GM23338 (cell line): ENCODE measurements around the gene ZSCAN5C. TPM values are rescaled to one million over a fixed set of nuclear protein-coding genes. Genes with fewer than 3 reads are reported as not detected.

Experiments used
- ATAC-seq: fragments of 200-7000 bp; cut with Tn5 transposase; 3 replicates; pipeline ENCODE4 v1.9.1; 2020
- DNase-seq: peaks from one replicate; pipeline ENCODE4 v3.0.0-alpha.2; 2015; ENCODE audit warnings: low spot score
- H2AFZ ChIP-seq: fragments of 200-600 bp; sonication (generic); 2 replicates; pipeline ENCODE4 v1.8.0; 2016; ENCODE audit warnings: antibody characterized with exemption, mild to moderate bottlenecking, moderate library complexity
- H3F3A ChIP-seq: fragments of 200-600 bp; sonication (generic); replicated peaks from 2 replicates; pipeline ENCODE4 v1.8.0; 2017; ENCODE audit warnings: antibody characterized with exemption, mixed run types, low read depth
- H3K27ac ChIP-seq: fragments of 200-600 bp; sonication (generic); 2 replicates; pipeline ENCODE4 v1.6.1; 2016; ENCODE audit warnings: low read depth
- H3K27me3 ChIP-seq: fragments of 200-600 bp; sonication (generic); 2 replicates; pipeline ENCODE4 v1.8.0; 2016; ENCODE audit warnings: mild to moderate bottlenecking, mixed run types, moderate library complexity; ENCODE audit not compliant: insufficient read depth
- H3K36me3 ChIP-seq: fragments of 200-600 bp; sonication (generic); 2 replicates; pipeline ENCODE4 v1.8.0; 2016; ENCODE audit warnings: mild to moderate bottlenecking; ENCODE audit not compliant: insufficient read depth
- H3K4me1 ChIP-seq: fragments of 200-600 bp; sonication (generic); 2 replicates; pipeline ENCODE4 v1.8.0; 2016; ENCODE audit warnings: mild to moderate bottlenecking, moderate library complexity; ENCODE audit not compliant: insufficient read depth
- H3K4me2 ChIP-seq: fragments of 200-600 bp; sonication (generic); 2 replicates; pipeline ENCODE4 v1.7.1; 2017; ENCODE audit warnings: mixed run types
- H3K4me3 ChIP-seq: fragments of 200-600 bp; sonication (generic); 2 replicates; pipeline ENCODE4 v1.6.1; 2016; ENCODE audit warnings: mixed run types
- H3K79me2 ChIP-seq: fragments of 200-600 bp; sonication (generic); replicated peaks from 2 replicates; pipeline ENCODE4 v1.8.0; 2017; ENCODE audit warnings: mild to moderate bottlenecking; ENCODE audit not compliant: insufficient read depth
- H3K9me2 ChIP-seq: fragments of 200-600 bp; sonication (generic); 2 replicates; pipeline ENCODE4 v1.8.0; 2017; ENCODE audit not compliant: insufficient read depth
- H4K20me1 ChIP-seq: fragments of 200-600 bp; sonication (generic); replicated peaks from 2 replicates; pipeline ENCODE4 v1.8.0; 2017; ENCODE audit warnings: mild to moderate bottlenecking; ENCODE audit not compliant: insufficient read depth
- H3K27ac Mint-ChIP-seq: 2 replicates; pipeline ENCODE4 v1.8.0; 2020; ENCODE audit warnings: inconsistent platforms, mild to moderate bottlenecking, moderate library complexity, mixed read lengths
- H3K27me3 Mint-ChIP-seq: 3 replicates; pipeline ENCODE4 v1.8.0; 2022; ENCODE audit warnings: low read depth, mild to moderate bottlenecking, moderate library complexity, mixed read lengths, inconsistent platforms; ENCODE audit not compliant: insufficient read depth, poor library complexity
- H3K36me3 Mint-ChIP-seq: 3 replicates; pipeline ENCODE4 v1.8.0; 2021; ENCODE audit warnings: low read depth, mild to moderate bottlenecking, inconsistent platforms, moderate library complexity, mixed read lengths
- H3K4me1 Mint-ChIP-seq: 3 replicates; pipeline ENCODE4 v1.8.0; 2020; ENCODE audit warnings: mild to moderate bottlenecking, inconsistent platforms, mixed read lengths
- H3K4me3 Mint-ChIP-seq: 3 replicates; pipeline ENCODE4 v1.8.0; 2021; ENCODE audit warnings: moderate library complexity, mild to moderate bottlenecking, inconsistent platforms, mixed read lengths
- H3K9me3 Mint-ChIP-seq: 3 replicates; pipeline ENCODE4 v1.8.0; 2020; ENCODE audit warnings: moderate library complexity, mild to moderate bottlenecking, inconsistent platforms, mixed read lengths
- CREB1 ChIP-seq: fragments of 250-450 bp; sonication (Bioruptor Pico); IDR thresholded peaks from 2 replicates; pipeline ENCODE4 v1.5.0; 2020; ENCODE audit warnings: low read depth, mild to moderate bottlenecking, moderate library complexity
- CTCF ChIP-seq, 2 experiments: fragments of 200-600 bp in 1 of 2; sonication (generic) in 1 of 2; conservative IDR thresholded peaks; 2 replicates each; pipeline versions ENCODE4 v1.5.1 to v1.6.1; 2016 to 2017; ENCODE audit warnings: antibody characterized with exemption in 2 of 2, low read depth in 2 of 2, mild to moderate bottlenecking in 2 of 2, moderate library complexity in 1 of 2
- ETS1 ChIP-seq: IDR thresholded peaks from 2 replicates; pipeline ENCODE4 v1.6.1; 2016; ENCODE audit warnings: antibody characterized with exemption
- EZH2 ChIP-seq: fragments of 200-600 bp; sonication (generic); IDR thresholded peaks from one replicate; pipeline ENCODE4 v1.8.0; 2017; ENCODE audit warnings: antibody characterized with exemption, mild to moderate bottlenecking, low read depth; ENCODE audit not compliant: unreplicated experiment
- EZH2phosphoT487 ChIP-seq: fragments of 200-600 bp; sonication (generic); IDR thresholded peaks from one replicate; pipeline ENCODE4 v1.8.1; 2018; ENCODE audit warnings: antibody characterized with exemption; ENCODE audit not compliant: unreplicated experiment
- JUNB ChIP-seq: IDR thresholded peaks from one replicate; pipeline ENCODE4 v1.6.1; 2016; ENCODE audit warnings: antibody characterized with exemption; ENCODE audit not compliant: unreplicated experiment
- NANOG ChIP-seq: IDR thresholded peaks from 2 replicates; pipeline ENCODE4 v1.6.1; 2016; ENCODE audit warnings: antibody characterized with exemption, borderline replicate concordance
- POLR2AphosphoS5 ChIP-seq: IDR thresholded peaks from 2 replicates; pipeline ENCODE4 v1.6.1; 2016; ENCODE audit warnings: antibody characterized with exemption, low read depth
- REST ChIP-seq: IDR thresholded peaks from one replicate; pipeline ENCODE4 v1.6.1; 2018; ENCODE audit warnings: antibody characterized with exemption; ENCODE audit not compliant: unreplicated experiment
- STAT1 ChIP-seq: IDR thresholded peaks from one replicate; pipeline ENCODE4 v1.6.1; 2016; ENCODE audit warnings: antibody characterized with exemption; ENCODE audit not compliant: unreplicated experiment
- ZNF114 ChIP-seq: fragments of 250-450 bp; sonication (Bioruptor Pico); IDR thresholded peaks from 2 replicates; pipeline ENCODE4 v1.5.0; 2020; ENCODE audit warnings: mild to moderate bottlenecking, moderate library complexity
- ZNF331 ChIP-seq: fragments of 250-450 bp; sonication (Bioruptor Pico); IDR thresholded peaks from 2 replicates; pipeline ENCODE4 v1.5.0; 2020; ENCODE audit warnings: low read depth, mild to moderate bottlenecking, moderate library complexity
- ZNF462 ChIP-seq: fragments of 250-450 bp; sonication (Bioruptor Pico); IDR thresholded peaks from 2 replicates; pipeline ENCODE4 v1.5.0; 2020; ENCODE audit warnings: mild to moderate bottlenecking, moderate library complexity
- polyA plus RNA-seq: library from polyadenylated mRNA; unstranded; fragments of >200 nt; fragmentation: Nextera tagmentation; extraction: Ambion mirVana; gene quantifications from 2 replicates; pipeline ENCODE4 v1.2.1, GENCODE V29; 2016
- total RNA-seq: library from RNA; depleted of rRNA; stranded (reverse); fragments of >200 nt; shearing (Covaris generic); gene quantifications from 2 replicates; pipeline ENCODE4 v1.2.3, GENCODE V29; 2014

The ZSCAN5C gene
- total and polyA plus RNA-seq, 2 experiments from 2014 or later: not detected

- H3K4me1 Mint-ChIP-seq: peaks cover 18% of the 10 kb centered on the region
- Histone ChIP-seq H3K9me2 (0 out of 2 replicates have a peak, but pooled peaks cover 4% of the 10 kb centered on the region), H3K36me3 (no peaks in the 10 kb centered on the region), H3K79me2 (peaks cover 14% of the 10 kb centered on the region), H3K4me1 (peaks cover 16% of the 10 kb centered on the region), H3K4me3 (peak overlapping the region; percentile 23), H3K27me3 (no peaks in the 10 kb centered on the region), H3K4me2 (peak overlapping the region; percentile 24), H2AFZ (no peak overlapping the region), H3F3A (peaks cover 15% of the 10 kb centered on the region), H4K20me1 (0 out of 2 replicates have a peak, but pooled peaks cover 6% of the 10 kb centered on the region), H3K27ac (peak overlapping the region; percentile 87)
- TF ChIP-seq REST: no peak
- TF ChIP-seq JUNB: no peak
- no peak for TF ChIP-seq ZNF462 (CRISPR knock-in tag)
- TF ChIP-seq NANOG: no peak
- no peak for TF ChIP-seq ETS1
- no peak for TF ChIP-seq POLR2AphosphoS5
- TF ChIP-seq ZNF114 (CRISPR knock-in tag): no peak
- no peak for TF ChIP-seq STAT1
- TF ChIP-seq EZH2: no peak
- no peak for TF ChIP-seq ZNF331 (CRISPR knock-in tag)
- TF ChIP-seq CREB1 (CRISPR knock-in tag): no peak
- TF ChIP-seq EZH2phosphoT487: no peak
- no peak for TF ChIP-seq CTCF (conservative IDR thresholded peaks at IDR 0.05; ENCODE audit: low read depth in 2 of 2)
- peaks cover 5% of the 10 kb centered on the region; the same call in 2 of the 3 replicates for H3K9me3 Mint-ChIP-seq
- peak overlapping the region; percentile 23; the same call in 1 of the 3 replicates for H3K4me3 Mint-ChIP-seq
- peak overlapping the region; percentile 84 for H3K27ac Mint-ChIP-seq
- H3K36me3 Mint-ChIP-seq: peaks cover 39% of the 10 kb centered on the region
- peaks cover 5% of the 10 kb centered on the region for H3K27me3 Mint-ChIP-seq
- peak; percentile 90 for DNase-seq
- ATAC-seq: peak; percentile 92
Observed at GRCh38 chr19:56153507-56153906, 48.6 kb upstream of the ZSCAN5C start.
